ENCODE results near the gene ATAD3C.
"Not testable (repeated sequence)": the region's sequence is repeated elsewhere in the genome, so short reads cannot be mapped to it uniquely, and the experiment has no call there.

DNA sequence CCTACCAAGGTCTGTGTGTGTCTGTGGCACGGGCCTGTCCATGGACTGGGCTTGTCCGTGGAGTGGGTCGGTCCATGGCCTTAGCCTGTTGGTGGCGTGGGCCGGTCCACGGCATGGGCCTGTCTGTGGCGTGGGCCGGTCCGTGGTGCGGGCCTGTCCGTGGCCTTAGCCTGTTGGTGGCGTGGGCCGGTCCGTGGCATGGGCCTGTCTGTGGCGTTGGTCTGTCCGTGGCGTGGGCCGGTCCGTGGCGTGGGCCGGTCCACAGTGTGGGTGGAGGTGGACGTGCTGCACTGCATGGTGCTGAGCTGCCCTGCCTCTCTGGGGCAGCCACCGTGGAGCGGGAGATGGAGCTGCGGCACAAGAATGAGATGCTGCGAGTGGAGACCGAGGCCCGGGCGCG is 32.3 kb downstream of the ATAD3C start:
- TF ChIP-seq, protein P1, sequence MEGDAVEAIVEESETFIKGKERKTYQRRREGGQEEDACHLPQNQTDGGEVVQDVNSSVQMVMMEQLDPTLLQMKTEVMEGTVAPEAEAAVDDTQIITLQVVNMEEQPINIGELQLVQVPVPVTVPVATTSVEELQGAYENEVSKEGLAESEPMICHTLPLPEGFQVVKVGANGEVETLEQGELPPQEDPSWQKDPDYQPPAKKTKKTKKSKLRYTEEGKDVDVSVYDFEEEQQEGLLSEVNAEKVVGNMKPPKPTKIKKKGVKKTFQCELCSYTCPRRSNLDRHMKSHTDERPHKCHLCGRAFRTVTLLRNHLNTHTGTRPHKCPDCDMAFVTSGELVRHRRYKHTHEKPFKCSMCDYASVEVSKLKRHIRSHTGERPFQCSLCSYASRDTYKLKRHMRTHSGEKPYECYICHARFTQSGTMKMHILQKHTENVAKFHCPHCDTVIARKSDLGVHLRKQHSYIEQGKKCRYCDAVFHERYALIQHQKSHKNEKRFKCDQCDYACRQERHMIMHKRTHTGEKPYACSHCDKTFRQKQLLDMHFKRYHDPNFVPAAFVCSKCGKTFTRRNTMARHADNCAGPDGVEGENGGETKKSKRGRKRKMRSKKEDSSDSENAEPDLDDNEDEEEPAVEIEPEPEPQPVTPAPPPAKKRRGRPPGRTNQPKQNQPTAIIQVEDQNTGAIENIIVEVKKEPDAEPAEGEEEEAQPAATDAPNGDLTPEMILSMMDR (IDR thresholded peaks at IDR 0.05): not testable (repeated sequence)
- TF ChIP-seq POLR2A, EP300 (IDR thresholded peaks at IDR 0.05): not testable (repeated sequence)
